HG03060 (cell line): ENCODE results near the gene C1orf141.
"Not testable (repeated sequence)": the region's sequence is repeated elsewhere in the genome, so short reads cannot be mapped to it uniquely, and the experiment has no call there.

Experiments used
- ATAC-seq: cut with Tn5 transposase; IDR thresholded peaks from one replicate; pipeline ENCODE4 v1.9.1; 2021; ENCODE audit warnings: low read depth, moderate number of reproducible peaks; ENCODE audit not compliant: unreplicated experiment

Gene C1orf141

DNA sequence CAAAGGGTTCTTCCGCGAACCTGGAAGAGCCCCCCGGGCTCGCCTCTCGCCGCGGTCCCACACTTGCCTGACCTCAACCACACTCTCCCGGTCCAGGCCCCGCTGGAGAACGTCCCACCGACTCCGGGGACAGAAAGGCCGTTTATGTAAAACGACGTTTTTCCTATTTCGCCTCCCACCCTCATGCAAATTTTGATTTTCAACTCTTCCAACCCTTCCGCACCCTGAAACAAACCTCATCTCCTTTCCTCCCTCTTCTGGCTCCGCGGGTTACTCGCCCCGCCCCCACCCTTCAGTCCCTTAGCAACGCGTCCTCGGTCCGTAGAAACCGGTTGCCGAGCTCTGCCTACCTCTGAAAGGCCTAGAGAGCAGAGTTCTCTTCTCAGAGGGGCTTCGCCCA, at the start of gene C1orf141:
TSS of gene C1orf141 (minus strand) at position 276 of the 400 bp plus-strand sequence. CDS start 7,730 bp downstream, outside the sequence.
- no peak for ATAC-seq

DNA sequence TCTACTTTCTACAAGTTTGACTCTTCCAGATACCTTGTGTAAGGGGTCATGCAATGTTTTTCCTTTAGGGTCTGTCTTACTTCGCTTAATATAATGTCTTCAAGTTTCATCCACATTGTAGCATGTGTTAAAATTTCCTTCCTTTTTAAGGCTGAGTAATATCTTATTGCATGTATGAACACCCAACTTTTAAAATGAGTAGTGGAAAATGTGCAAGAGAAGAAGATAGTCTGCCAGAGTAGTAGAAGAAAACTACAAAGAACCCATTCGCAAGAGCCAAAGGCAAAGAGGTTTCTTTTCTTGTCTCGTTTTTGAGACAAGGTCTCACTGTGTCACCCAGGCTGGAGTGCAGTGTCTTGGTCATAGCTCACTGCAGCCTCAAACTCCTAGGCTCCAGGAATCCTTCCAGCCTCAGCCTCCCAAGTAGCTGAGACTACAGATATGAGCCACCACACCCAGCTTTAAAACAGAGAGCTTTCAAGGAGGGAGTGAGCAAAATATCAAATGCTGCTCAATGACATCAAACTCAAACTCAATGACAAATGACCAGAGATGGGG, 40.8 kb upstream of the C1orf141 start:
- ATAC-seq, result no peak

DNA sequence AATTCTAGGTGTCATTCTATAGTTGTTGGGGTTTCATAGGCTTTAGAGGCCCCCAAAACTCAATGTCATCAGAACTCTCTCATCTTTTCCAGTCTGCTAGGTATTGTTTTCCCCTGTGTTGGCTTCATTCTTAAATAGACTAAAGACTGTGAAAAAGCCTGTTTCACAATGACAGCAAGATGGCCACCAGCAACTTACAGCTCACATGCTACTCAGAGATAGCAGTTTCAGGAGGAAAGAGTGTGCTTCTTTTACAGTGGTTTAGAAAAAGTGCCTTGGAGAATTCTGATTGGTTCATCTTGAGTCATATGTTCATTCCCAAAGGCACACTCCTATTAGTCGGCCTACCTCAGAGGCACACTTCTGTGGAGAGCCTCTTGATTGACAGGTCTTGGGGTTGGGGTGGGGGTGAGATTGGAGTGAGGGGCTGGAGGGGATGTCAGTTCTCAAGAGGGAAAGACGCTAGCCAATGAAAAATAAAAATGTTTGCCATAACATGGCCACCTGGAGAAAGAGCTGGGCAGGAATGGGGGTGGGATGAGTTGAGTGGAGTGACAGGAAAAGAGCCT, 40.0 kb upstream of the C1orf141 start:
- ATAC-seq, result no peak

DNA sequence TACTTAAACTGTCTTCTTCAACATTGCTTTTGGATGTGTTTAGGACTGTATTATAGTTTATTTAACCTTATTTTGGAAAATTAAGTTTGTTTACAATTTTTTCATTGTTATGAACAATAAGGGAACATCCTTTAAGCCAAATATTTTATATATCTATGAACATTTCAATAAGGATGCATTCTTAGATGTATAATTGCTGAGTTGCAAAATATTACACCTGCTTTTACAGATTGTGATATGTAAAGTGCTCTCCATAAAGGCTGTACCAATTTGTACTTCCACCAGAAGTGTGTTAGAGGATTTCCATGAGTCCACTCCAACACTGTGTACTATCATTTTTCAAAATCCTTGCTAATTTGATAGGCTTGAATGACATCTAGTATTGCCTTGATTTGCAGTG, 39.2 kb upstream of the C1orf141 start:
- no peak for ATAC-seq

DNA sequence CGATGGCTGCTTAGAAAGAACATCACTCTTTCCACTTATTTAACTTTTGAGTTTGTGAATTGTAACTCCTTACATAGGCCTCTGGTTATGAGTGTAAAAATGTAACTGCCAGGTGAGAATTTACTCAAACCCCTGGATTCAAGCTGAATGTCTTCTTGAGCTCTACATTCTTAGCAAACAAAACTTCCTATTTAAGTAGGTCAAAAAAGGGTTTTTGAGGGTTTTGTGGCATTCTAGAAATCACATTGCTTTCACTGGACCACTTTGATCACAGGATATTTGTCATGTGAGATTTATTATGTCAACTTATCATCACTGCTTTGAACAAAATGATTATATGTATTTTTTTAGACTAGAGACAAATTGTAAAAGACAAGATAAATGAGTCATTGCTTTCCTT, 37.2 kb upstream of the C1orf141 start:
- no peak for ATAC-seq

DNA sequence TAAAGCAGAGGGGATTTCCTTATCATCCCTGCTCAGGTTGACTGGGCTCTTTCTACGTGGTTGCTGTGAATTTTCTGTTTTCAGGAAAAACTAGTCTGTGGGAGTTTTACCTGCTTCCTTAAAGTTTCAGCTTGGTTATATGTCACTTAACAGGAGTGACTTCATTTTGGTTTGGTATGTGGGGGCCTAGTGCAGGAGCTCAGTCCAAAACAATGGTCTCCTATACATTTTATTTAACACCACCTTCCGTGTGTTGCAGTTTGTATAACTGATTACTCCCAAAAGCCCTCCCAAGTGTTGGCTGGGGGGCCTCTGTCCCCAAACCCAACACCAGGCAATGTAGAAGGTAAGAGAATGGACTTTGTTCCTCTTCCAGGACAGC, 36.8 kb upstream of the C1orf141 start:
- ATAC-seq, result no peak

DNA sequence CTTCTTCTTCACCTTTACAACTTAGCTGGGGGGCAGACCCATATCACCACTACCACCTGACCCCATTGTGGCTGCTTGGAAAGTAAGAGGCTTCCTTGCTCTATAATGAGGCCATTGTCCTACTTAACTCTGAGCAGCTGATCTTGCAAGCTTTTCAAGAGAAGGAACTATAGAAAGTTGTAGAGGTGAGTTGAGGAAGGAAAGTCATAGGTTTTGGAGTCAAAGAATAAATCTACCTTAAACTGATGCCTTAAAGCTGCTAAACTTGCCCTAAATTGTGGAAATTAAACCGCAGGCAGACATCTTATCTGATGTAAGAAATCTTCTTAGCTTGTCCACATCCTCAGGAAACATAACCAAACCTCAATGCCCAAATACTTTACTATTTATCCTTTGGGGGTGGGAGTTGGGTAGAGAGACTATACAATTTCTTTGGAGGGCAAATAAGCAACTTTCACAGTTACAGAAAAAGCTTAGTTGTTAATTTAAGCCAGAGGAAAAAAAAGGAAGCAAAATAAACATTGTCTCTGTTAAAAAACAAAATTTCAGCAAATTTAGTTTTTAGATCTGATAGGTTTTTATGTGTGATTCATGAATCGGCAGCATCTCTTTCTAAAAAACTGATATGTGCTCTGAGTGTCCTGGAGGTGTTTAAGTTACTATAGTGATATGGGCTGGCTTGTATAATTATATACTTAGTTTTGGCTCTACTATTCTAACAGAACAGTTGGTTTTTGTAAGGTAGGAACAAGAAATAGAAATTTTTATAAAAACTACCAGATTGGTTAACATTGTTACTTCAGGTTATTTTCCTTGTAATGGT, 36.2 kb upstream of the C1orf141 start:
- ATAC-seq, result no peak

DNA sequence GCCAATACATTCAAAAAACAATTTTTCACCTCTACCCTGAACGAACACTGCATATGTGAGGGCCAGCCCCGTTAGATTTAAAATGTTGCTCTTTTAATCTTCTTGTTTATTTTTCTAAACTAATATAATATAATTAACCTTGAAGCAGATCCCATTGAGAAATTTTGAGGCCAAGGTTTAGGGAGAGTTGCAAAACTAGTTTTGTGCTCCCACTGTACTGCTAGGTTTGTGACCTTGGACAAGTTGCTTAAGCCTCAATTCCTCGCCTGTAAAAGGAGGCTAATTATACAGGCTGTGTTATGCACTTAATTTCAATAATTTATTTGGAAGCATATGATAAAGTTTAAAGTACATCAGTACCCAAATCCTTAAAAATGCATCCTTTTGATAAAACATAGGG, 35.2 kb upstream of the C1orf141 start:
- no peak for ATAC-seq

DNA sequence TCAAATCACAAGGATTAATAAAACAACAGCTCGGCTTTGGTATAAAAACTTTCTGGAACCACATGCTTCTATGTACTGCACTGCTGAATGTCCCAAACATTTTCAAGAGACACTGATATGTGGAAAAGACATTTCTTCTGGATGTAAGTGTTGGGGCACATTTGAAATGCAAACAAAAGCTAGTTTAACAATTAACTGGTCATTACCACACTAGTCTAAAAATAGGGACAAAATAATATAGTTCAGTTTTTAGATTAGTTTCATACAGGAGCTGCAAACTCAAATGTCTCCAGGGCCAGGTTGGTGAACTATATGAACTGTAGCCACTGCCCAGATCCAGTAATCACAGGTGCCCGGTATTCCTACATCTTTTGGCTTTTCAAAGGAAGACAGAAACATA, 34.7 kb upstream of the C1orf141 start:
- ATAC-seq, result peak; percentile 27

DNA sequence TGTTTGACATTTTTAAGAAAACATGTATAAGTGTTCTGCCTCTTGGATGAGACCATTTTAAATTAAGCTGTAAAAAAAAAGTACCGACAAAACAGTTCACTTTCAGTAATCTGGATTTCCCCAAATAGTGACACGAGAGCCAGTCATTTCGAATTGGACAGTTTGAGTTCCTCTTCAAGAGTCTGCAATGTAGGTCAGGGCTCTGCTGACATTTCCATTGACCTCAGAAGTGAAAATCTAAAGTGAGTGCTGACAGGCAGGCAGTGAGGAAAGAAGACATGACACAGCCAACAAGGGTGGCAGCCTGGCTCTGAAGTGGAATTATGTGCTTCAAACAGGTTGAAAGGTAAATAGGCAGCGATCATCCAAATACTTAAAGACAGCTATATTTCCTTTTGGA, 31.4 kb upstream of the C1orf141 start, which contains the start of gene IL23R:
TSS of gene IL23R (plus strand) at position 259 of the 400 bp plus-strand sequence. CDS start 1,667 bp downstream, outside the sequence.
- ATAC-seq, result peak; percentile 79

DNA sequence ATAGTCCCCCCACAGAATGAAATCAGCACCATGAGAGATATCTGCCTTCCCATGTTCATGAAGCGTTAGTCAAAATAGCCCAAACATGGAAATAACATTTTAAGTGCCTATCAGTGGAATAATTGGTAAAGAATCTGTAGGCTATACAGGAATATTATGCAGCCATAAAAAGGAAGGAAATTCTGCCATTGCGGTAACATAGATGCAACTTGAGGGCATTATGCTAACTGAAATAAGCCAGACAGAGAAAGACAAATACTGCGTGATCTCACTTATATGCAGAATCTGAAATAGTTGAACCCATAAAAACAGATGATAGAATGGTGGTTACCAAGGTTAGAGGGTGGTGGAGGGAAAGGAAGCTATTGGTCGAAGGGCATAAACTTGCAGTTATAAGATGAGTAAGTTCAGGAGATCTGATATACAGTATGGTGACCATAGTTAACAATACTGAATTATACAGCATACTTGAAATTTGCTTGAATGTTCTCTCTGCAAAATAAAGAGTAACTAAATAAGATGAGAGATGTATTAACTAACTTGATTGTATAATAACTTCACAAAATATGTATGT, 30.8 kb upstream of the C1orf141 start:
- ATAC-seq, result no peak

DNA sequence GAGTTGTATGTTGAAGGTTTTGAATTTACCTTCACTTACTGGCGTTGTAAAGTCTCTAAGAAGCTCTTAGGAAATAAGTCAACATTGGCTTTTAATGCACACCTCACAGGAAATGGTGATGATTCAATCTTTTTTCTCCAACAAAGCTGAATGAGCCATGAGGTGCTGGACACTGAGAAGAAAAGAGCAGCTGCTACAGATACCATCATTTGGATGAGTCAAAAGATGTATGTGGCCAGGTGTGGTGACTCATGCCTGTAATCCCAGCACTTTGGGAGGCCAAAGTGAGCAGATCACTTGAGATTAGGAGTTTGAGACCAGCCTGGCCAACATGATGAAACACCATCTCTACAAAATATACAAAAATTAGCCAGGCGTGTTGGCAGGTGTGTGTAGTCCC, 28.2 kb upstream of the C1orf141 start:
- ATAC-seq, result no peak

DNA sequence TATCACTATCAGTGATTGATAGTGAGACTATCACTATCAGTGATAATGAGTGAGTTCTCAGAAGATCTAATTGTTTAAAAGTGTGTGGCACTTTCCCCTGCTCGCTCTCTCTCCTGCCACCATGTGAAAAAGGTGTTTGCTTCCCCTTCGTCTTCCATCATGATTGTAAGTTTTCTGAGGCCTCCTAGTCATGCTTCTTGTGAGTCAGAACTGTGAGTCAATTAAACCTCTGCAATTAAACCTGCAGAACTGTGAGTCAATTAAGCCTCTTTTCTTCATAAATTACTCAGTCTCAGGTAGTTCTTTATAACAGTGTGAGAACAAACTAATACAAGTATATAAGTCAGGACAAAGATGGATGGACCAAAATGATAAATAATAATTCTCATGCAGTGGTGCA, 24.5 kb upstream of the C1orf141 start:
- ATAC-seq, result no peak

DNA sequence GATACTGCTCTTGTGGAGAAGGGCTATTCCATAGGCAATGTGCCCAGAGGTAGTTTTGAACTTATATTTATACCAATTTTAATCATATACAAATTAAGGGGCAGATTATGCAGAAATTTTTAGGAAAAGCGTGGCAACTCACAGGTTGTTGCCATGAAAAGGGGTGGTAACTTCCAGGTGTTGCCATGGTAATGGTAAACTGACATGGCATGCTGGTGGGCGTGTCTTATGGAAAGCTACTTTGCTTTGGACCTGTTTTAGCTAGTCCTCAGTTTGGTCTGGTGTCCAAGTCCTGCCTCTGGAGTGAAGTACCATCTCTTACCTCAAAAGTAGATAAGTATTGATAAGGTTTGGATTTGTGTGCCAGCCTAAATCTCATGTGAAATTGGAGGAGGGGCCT, 23.6 kb upstream of the C1orf141 start:
- ATAC-seq, result no peak

DNA sequence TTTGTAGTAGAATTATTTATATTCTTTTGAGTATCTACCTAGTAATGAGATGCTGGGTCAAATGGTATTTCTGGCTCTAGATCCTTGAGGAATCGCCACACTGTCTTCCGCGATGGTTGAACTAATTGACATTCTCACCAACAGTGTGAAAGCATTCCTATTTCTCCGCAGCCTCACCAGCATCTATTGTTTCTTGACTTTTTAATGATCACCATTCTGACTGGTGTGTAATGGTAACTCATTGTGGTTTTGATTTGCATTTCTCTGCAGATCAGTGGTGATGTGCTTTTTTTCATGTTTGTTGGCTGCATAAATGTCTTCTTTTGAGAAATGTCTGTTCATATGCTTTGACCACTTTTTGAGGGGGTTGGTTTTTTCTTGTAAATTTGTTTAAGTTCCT, 16.2 kb upstream of the C1orf141 start:
- ATAC-seq, result no peak

DNA sequence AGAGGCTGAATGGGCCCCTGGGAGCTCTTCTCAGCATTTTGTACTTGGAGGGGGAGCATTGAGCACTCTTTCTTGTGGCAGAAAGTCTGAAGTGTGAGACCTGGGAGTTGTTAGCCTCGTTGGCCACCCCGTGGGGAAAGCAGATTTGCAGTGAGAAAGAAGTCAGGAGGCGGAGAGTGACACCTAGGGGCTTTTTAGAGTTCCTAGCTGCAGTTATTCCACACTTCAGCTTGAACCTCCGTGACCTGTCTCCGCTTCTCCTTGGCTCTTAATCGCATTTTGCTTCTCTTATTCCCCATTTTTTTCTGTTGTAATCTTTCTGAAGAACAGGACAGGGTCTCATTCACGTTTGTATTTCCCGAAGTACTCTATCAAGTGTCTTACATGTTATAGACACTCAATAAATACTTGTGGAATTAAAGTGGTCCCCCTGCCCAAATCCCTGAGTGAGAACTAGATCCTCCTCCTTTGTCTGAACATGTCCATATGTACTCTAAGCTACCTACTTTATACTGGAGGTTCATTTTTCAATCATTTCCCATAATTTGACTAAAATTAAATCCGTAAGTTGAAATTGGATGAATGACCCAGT, 14.5 kb upstream of the C1orf141 start:
- peak; percentile 89 for ATAC-seq

DNA sequence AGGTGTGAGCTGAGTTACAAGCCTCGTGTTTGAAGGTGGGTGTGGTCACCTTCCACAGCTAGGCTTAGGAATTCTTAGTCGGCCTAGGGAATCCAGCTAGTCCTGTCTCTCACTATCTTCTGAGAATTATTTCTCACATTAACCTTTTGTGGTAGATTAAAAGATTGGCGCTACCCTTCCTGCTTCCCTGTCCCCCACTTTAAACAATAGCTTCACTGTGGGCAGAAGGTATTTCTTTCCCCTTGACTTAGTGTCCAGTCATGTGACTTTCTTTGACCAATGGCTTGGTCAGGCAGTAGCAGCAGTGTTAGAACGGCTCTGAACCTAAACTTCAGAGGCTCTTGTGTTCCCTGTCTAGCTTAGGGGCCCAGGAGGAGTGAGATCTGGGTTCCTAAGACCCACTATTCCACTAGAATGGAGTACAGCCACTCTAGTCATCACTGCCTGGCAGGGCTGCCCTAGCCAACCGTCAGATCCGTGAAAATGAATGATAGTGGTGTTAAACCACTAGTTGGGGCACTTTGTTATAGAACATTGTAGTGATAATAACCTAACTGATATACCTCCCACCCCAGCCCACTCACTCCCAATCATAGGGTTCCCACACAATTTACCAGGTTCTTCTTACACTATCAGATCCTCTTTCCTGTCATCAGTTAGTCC, 13.9 kb upstream of the C1orf141 start:
- peak; percentile 7 for ATAC-seq

DNA sequence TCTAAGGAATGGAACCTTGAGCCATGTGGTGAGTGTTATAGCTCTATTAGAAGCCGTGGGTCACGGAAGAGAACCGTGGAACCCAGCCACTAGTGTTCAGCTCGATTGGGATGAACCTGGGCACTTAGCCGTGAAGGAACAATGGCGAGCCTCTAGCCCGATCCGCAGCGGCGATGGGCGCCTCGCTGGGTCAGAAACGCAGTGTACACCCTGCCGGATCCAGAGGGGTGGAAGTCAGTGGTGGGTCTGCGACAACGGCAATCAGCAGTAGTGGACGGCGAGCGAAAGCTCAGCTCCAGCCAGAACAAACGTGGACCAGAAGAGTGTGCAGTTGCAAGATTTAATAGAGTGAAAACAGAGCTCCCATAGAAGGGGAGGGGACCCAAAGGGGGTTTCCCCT, 13.2 kb upstream of the C1orf141 start:
- ATAC-seq, result not testable (repeated sequence)

DNA sequence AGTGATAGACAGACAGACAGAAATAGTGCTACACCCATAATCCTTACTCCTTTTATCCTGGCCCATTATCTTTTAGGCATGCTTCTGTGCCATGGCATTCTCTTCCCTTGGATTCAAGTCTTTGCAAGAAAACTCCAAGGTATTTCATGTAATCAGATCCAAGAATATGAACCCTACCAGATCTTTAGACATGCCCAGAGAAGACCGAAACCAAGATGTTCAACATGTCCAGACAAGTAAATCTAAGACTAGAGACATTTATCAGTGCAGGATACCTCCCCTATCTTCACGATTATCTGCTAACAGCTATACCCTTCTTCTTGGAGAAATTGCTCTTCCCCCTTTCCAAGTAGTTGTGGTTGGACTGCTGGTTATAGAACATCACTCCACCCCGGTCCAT, 11.8 kb upstream of the C1orf141 start:
- no peak for ATAC-seq

DNA sequence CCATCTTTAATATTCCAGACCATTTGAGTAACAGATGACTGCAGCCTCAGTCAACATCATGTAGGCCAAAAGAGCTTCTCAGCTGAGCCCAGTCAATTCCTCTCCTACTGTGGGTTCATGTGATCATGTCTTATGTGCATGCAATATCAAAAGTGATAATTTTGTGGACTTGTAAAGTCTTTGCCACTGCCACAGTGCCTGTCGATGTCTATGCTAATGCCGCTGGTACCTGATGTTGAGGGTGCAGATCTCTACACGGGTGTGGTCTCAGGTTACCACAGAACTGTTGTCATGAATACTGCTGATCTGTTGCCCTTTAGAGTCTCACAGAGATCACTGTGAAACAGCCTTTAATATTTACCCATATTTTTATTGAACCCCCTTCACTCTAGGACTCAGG, 11.3 kb upstream of the C1orf141 start:
- ATAC-seq, result no peak

DNA sequence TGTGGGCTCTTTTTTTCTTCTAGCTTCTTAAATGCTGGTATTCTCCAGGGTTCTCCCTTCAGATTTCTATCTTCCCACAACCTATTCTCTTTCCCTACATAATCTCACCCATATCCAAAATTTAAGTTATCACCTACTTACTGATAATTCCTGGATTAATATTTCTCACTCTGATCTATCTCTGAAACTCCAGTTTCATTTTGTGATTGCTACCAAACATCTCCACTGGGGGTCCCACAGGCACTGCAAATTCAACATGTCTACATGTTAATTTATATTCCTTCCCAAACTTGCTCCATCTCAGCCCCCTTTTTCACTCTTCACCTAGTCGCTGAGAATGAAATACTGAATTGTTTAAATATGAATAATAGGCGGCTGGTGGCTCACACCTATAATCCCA, 9.9 kb upstream of the C1orf141 start:
- ATAC-seq, result no peak
